Upper lobe of right lung (tissue), 1 donor: ENCODE data around the gene TNS1. TPM values are rescaled to one million over a fixed set of nuclear protein-coding genes. Genes with fewer than 3 reads are reported as not detected.

ENCODE experiments used
- ATAC-seq: fragments of 200-7000 bp; cut with Tn5 transposase; one replicate; pipeline ENCODE4 v1.9.1; 2020; ENCODE audit warnings: mild to moderate bottlenecking, moderate library complexity
- DNase-seq: peaks from one replicate; pipeline ENCODE4 v3.0.0-alpha.2; 2020
- H3K27ac ChIP-seq: fragments of 200-600 bp; one replicate; pipeline ENCODE4 v1.8.0; 2022
- H3K27me3 ChIP-seq: fragments of 200-600 bp; one replicate; pipeline ENCODE4 v1.8.0; 2022; ENCODE audit warnings: mild to moderate bottlenecking
- H3K36me3 ChIP-seq: fragments of 200-600 bp; one replicate; pipeline ENCODE4 v1.8.0; 2022
- H3K4me1 ChIP-seq: fragments of 200-600 bp; one replicate; pipeline ENCODE4 v1.8.0; 2022
- H3K4me3 ChIP-seq: fragments of 200-600 bp; one replicate; pipeline ENCODE4 v1.8.0; 2022; ENCODE audit warnings: mild to moderate bottlenecking
- H3K9me3 ChIP-seq: fragments of 200-600 bp; one replicate; pipeline ENCODE4 v1.8.0; 2022
- intact Hi-C: fragments of 100-400 bp; cut with DNase I; formaldehyde crosslinking; loops from one replicate; pipeline ENCODE4 v1.11.0; 2022
- total RNA-seq: library from RNA; stranded (reverse); fragmentation: NEBNext Ultra II Directional; extraction: Animal tissue kit (Norgen Biotek cat#: 25700); gene quantifications from one replicate; pipeline ENCODE4 v1.2.1, GENCODE V29; 2021
- TF ChIP-seq, protein P1 (sequence below): fragments of 200-600 bp; IDR thresholded peaks from one replicate; pipeline ENCODE4 v1.8.0; 2022; ENCODE audit warnings: antibody characterized with exemption
- donor health status: DM: no; HTN: yes; CAD: no; lungs with severe emphysema.

TNS1 gene
- total RNA-seq, 1 donor from 2014 or later = 669 TPM

DNA sequence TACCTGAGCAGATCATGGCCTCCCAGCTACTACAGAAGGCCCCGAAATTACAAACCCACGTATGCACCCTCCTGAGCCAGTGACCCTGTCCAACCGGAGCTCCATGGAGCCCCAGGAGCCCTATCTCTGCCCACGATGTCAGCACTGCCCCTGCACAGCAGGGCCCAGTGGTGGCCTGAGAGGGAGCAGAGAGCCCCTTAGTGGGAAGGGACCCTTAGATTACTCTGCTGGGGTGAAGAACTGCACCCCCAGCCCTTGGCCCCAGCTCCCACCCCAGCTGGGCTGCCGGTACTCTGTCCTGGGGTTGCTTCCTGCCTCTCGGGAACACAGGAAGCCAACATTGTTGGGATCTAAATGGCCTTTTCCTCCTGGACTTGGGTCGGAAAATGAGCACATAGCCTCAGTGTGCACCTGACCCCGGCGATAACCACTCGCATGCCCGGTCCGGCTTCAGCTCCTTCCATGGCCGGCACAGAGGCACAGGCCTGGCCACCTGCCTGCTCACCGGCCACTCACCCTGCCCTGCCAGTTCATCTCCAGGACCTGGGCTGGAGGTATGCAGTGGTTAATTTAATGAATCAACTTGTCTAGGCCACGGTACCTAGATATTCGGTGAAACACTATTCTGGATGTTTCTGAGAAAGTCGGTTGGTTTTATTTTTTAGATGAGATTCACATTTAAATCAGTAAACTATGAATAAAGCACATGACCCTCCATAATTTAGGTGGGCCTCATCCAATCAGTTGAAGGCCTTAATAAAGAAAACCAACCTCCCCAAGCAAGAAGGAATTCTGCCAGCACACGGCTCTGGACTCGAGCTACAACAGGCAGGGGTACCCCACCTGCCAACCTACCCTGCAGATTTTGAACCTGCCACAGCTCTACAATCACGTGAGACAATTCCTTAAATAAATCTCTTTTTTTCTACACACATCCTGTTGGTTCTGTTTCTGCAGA, 19.2 kb downstream of the TNS1 start:
- H3K4me1 ChIP-seq = peaks cover 47% of the 10 kb centered on the region
- TF ChIP-seq, protein P1, sequence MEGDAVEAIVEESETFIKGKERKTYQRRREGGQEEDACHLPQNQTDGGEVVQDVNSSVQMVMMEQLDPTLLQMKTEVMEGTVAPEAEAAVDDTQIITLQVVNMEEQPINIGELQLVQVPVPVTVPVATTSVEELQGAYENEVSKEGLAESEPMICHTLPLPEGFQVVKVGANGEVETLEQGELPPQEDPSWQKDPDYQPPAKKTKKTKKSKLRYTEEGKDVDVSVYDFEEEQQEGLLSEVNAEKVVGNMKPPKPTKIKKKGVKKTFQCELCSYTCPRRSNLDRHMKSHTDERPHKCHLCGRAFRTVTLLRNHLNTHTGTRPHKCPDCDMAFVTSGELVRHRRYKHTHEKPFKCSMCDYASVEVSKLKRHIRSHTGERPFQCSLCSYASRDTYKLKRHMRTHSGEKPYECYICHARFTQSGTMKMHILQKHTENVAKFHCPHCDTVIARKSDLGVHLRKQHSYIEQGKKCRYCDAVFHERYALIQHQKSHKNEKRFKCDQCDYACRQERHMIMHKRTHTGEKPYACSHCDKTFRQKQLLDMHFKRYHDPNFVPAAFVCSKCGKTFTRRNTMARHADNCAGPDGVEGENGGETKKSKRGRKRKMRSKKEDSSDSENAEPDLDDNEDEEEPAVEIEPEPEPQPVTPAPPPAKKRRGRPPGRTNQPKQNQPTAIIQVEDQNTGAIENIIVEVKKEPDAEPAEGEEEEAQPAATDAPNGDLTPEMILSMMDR = no peak
- H3K27ac ChIP-seq = peak overlapping the region; percentile 8
- H3K4me3 ChIP-seq = no peak overlapping the region
- ATAC-seq (no peak), DNase-seq (peak; percentile 59)
- intact Hi-C loops = loop anchor here (10.0 kb wide), 1 partner anchor 49 kb away; no protein-coding TSS in a partner anchor
- no peaks in the 10 kb centered on the region for H3K9me3 ChIP-seq
- no peaks in the 10 kb centered on the region for H3K27me3 ChIP-seq
- no peaks in the 10 kb centered on the region for H3K36me3 ChIP-seq

DNA sequence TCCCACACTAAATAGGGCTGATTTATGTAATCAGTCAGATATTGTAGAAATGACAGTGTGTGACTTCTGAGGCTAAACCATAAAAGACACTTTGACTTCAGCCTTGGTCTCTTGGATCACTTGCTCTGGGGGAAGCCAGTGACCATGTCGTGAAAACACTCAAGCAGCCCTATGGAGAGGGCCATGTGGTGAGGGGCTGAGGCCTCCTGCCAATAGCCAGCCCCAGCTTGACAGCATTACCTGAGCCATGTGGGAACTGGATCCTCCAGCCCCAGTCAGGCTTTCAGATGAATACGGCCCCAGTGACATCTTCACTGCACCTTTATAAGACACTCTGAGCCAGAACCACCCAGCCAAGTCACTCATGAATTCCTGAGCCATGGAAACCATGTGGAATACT, 20.8 kb downstream of the TNS1 start:
- Histone ChIP-seq H3K36me3 (no peaks in the 10 kb centered on the region), H3K9me3 (no peaks in the 10 kb centered on the region), H3K4me1 (peaks cover 40% of the 10 kb centered on the region), H3K4me3 (no peak overlapping the region), H3K27ac (peak overlapping the region; percentile 31), H3K27me3 (no peaks in the 10 kb centered on the region)
- ATAC-seq (no peak), DNase-seq (peak; percentile 32)
- TF ChIP-seq, protein P1 = no peak
- intact Hi-C loops = loop anchor here (10.0 kb wide), 1 partner anchor 47 kb away; no protein-coding TSS in a partner anchor

- H3K4me1 ChIP-seq = peaks cover 40% of the 10 kb centered on the region
- TF ChIP-seq, protein P1 = no peak
- H3K9me3 ChIP-seq = no peaks in the 10 kb centered on the region
- H3K27ac ChIP-seq = peak overlapping the region; percentile 31
- peak; percentile 69 for DNase-seq
- H3K27me3 ChIP-seq = no peaks in the 10 kb centered on the region
- H3K4me3 ChIP-seq = no peak overlapping the region
- no peaks in the 10 kb centered on the region for H3K36me3 ChIP-seq
- peak; percentile 69 for ATAC-seq
- intact Hi-C loops = loop anchor here (10.0 kb wide), 1 partner anchor 46 kb away; no protein-coding TSS in a partner anchor
Observed at GRCh38 chr2:217981084-217981730, 21.6 kb downstream of the TNS1 start.

DNA sequence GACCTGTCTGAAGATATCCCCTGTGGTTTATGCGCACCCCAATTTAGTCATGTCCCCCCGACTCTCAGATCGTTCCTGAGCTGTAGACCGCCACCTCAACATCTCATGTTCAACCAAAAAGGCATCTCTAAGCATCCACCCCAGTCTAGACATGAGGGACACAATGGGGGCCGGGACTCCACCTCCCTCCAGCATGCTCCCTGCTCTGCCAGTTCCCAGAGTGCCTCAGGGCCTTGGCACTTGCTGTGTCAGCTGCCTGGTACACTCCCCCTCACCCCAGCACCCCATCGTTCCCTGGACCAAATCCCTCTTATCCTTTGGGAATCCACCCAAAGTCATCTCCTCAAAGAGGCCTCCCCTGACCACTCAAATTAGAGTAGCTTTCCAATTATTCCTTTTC, 22.2 kb downstream of the TNS1 start:
- ATAC-seq = peak; percentile 2
- intact Hi-C loops = loop anchor here (10.0 kb wide), 1 partner anchor 46 kb away; no protein-coding TSS in a partner anchor

GRCh38 chr2:217980036-217980435, 22.8 kb downstream of the TNS1 start:
- Histone ChIP-seq H3K4me1 (peaks cover 40% of the 10 kb centered on the region), H3K27ac (peak overlapping the region; percentile 36), H3K4me3 (no peak overlapping the region), H3K27me3 (no peaks in the 10 kb centered on the region), H3K9me3 (no peaks in the 10 kb centered on the region), H3K36me3 (no peaks in the 10 kb centered on the region)
- TF ChIP-seq, protein P1 = no peak
- DNase-seq (peak; percentile 65), ATAC-seq (no peak)
- intact Hi-C loops = loop anchor here (10.0 kb wide), 1 partner anchor 45 kb away; no protein-coding TSS in a partner anchor

More for the DNA sequence above, 22.2 kb downstream of the TNS1 start:
- H3K36me3 ChIP-seq = no peaks in the 10 kb centered on the region
- TF ChIP-seq, protein P1 = no peak
- H3K4me1 ChIP-seq = peaks cover 40% of the 10 kb centered on the region
- no peak overlapping the region for H3K4me3 ChIP-seq
- H3K27ac ChIP-seq = peak overlapping the region; percentile 36
- peak; percentile 58 for DNase-seq
- H3K27me3 ChIP-seq = no peaks in the 10 kb centered on the region
- no peaks in the 10 kb centered on the region for H3K9me3 ChIP-seq
